ENCODE measurements around the gene SLC22A5. TPM values are rescaled to one million over a fixed set of nuclear protein-coding genes. Genes with fewer than 3 reads are reported as not detected.
"Not testable (repeated sequence)": the region's sequence is repeated elsewhere in the genome, so short reads cannot be mapped to it uniquely, and the experiment has no call there.

The SLC22A5 gene
- total RNA-seq, 1 donor from 2014 or later, result 13.1 TPM

DNA sequence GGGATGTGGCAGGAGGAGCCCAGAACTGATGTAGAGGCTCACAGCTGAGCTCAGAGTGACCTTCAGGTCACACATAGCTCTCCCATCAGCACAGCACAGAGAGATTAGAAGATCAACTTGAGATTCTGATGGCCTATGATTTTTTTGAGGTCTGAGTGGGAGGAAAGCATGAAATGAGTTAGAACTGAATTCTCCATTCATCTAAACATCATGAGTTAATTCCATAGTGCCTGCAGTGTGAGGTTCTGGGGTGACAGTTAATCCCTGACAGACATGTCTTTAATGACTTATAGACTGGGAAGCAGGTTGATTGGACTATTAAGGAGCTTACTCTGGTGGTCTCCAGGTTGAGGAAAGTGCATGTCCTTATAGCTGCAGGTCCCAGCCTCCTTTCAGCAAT, 22.4 kb downstream of the SLC22A5 start:
- TF ChIP-seq, protein P1, sequence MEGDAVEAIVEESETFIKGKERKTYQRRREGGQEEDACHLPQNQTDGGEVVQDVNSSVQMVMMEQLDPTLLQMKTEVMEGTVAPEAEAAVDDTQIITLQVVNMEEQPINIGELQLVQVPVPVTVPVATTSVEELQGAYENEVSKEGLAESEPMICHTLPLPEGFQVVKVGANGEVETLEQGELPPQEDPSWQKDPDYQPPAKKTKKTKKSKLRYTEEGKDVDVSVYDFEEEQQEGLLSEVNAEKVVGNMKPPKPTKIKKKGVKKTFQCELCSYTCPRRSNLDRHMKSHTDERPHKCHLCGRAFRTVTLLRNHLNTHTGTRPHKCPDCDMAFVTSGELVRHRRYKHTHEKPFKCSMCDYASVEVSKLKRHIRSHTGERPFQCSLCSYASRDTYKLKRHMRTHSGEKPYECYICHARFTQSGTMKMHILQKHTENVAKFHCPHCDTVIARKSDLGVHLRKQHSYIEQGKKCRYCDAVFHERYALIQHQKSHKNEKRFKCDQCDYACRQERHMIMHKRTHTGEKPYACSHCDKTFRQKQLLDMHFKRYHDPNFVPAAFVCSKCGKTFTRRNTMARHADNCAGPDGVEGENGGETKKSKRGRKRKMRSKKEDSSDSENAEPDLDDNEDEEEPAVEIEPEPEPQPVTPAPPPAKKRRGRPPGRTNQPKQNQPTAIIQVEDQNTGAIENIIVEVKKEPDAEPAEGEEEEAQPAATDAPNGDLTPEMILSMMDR (conservative IDR thresholded peaks at IDR 0.05; ENCODE audit: low read depth, low read length), result no peak
- DNase-seq (ENCODE audit: low read depth), result no peak
- no peak overlapping the region for H3K4me3 ChIP-seq (ENCODE audit: low read depth, low read length)

DNA sequence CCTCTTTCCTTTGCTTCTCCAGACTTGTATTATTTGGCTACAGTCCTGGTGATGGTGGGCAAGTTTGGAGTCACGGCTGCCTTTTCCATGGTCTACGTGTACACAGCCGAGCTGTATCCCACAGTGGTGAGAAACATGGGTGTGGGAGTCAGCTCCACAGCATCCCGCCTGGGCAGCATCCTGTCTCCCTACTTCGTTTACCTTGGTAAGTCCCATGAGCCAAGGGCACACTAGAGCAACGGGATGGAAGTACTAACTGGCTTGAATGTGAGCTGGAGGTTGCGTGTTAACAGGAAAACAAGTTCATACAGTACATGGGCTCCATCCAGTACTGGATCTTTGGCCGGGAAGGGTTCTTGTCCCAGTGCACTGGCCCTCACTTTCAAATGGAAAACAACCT, 22.9 kb downstream of the SLC22A5 start:
- TF ChIP-seq, protein P1 (conservative IDR thresholded peaks at IDR 0.05; ENCODE audit: low read depth, low read length), result no peak
- no peak overlapping the region for H3K4me3 ChIP-seq (ENCODE audit: low read depth, low read length)
- no peak for DNase-seq (ENCODE audit: low read depth)

DNA sequence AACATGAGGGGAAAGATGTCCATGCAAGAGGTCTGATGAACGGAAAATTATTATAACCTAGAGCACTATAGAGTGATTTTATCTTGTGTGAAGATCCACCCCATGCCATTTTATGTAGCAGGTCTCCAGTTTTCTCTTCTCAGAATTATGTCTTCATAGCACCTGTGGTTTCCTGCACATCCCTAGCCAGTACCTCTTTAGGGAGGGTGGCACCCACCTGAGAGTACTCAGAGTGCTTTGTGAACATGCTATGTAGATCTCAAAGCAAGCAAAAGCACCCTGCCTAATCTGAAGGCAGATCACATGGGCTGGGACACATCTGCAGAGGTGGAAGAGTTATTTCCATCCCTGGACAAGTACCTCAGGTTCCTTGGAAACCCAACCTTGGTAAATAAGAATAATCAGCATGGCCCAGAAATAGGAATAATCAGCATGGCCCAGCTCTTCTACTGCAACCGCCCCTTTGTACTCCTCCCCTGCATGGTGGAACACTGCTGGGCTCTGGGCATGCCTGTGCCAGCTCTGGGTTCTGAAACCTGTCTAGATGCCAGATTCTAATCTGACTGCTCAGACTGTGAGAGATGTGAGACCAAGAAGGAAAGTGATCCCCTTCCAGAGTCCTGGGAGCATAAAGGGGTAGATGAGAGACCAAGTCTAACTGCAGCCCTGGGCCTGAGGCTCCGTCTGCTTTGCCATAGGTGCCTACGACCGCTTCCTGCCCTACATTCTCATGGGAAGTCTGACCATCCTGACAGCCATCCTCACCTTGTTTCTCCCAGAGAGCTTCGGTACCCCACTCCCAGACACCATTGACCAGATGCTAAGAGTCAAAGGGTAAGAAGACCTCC, 23.7 kb downstream of the SLC22A5 start:
- TF ChIP-seq, protein P1 (conservative IDR thresholded peaks at IDR 0.05; ENCODE audit: low read depth, low read length), result no peak
- DNase-seq (ENCODE audit: low read depth), result no peak
- H3K4me3 ChIP-seq (ENCODE audit: low read depth, low read length), result no peak overlapping the region

DNA sequence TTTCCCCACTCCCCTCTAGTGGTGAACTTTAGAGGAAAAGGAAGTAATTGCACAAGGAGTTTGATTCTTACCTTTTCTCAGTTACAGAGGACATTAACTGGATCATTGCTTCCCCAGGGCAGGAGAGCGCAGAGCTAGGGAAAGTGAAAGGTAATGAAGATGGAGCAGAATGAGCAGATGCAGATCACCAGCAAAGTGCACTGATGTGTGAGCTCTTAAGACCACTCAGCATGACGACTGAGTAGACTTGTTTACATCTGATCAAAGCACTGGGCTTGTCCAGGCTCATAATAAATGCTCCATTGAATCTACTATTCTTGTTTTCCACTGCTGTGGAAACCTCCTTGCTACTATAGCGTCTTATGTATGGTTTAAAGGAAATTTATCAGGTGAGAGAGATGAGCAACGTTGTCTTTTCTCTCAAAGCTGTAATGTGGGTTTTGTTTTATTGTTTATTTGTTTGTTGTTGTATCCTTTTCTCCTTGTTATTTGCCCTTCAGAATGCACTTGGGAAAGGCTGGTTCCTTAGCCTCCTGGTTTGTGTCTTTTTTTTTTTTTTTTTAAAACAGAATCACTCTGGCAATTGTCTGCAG, 25.3 kb downstream of the SLC22A5 start:
- no peak for DNase-seq (ENCODE audit: low read depth)
- TF ChIP-seq, protein P1 (conservative IDR thresholded peaks at IDR 0.05; ENCODE audit: low read depth, low read length), result no peak
- H3K4me3 ChIP-seq (ENCODE audit: low read depth, low read length), result no peak overlapping the region

DNA sequence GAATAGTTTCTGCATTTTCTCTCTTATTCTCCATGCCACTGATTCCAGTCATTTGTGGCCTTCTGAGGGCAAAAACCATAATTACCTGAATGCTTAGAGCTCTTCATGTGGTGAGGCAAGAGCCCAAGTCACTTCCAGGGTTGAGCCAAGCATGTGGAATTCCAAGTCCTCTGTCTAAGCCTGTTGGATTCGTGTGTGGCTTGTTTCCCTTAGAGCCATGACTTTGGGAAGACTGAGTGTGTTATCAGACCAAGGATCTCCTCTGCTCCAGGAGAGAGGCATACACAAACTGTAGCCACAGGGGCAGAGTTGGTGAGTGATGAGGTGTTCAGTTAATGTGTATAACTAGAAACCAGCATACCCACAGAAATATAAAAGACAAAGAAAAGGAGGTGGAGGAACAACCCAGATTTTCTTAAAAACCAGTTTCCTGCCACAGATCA, 27.1 kb downstream of the SLC22A5 start:
- no peak overlapping the region for H3K4me3 ChIP-seq (ENCODE audit: low read depth, low read length)
- TF ChIP-seq, protein P1 (conservative IDR thresholded peaks at IDR 0.05; ENCODE audit: low read depth, low read length), result no peak
- DNase-seq (ENCODE audit: low read depth), result no peak

DNA sequence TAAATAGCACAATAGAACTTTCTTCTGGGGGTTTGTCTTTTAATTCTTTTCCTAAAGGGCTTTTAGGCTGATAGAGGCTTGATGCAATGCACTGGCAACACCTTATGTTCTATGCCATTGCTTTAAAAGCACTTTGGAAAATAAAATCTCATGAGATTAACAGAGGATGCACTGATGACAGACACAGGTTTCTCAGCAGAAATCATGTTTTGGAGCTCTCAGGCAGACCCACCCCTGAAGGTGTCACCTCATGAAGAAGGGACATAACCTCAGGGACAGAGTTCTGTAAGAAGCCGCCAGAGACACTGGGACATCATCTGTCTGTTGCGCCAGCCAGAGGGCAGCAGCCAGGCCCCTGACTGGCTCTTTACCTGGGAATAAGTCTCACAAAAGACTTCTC, 27.7 kb downstream of the SLC22A5 start:
- no peak for DNase-seq (ENCODE audit: low read depth)
- no peak overlapping the region for H3K4me3 ChIP-seq (ENCODE audit: low read depth, low read length)
- TF ChIP-seq, protein P1 (conservative IDR thresholded peaks at IDR 0.05; ENCODE audit: low read depth, low read length), result no peak

DNA sequence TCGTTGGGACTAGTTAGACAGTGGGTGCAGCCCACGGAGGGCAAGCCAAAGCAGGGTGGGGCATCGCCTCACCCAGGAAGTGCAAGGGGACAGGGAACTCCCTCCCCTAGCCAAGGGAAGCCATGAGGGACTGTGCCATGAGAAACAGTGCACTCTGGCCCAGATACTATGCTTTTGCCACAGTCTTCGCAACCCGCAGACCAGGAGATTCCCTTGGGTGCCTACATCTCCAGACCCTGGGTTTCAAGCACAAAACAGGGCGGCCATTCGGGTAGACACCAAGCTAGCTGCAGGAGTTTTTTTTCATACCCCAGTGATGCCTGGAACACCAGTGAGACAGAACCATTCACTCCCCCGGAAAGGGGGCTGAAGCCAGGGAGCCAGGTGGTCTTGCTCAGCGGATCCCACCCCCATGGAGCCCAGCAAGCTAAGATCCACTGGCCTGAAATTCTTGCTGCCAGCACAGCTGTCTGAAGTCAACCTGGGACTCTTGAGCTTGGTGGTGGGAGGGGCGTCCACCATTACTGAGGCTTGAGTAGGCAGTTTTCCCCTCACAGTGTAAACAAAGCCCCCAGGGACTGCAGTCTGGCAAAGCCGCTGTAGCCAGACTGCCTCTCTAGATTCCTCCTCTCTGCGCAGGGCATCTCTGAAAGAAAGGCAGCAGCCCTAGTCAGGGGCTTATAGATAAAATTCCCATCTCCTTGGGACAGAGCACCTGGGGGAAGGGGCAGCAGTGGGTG, 28.6 kb downstream of the SLC22A5 start:
- not testable (repeated sequence) for H3K4me3 ChIP-seq (ENCODE audit: low read depth, low read length); DNase-seq (ENCODE audit: low read depth)

DNA sequence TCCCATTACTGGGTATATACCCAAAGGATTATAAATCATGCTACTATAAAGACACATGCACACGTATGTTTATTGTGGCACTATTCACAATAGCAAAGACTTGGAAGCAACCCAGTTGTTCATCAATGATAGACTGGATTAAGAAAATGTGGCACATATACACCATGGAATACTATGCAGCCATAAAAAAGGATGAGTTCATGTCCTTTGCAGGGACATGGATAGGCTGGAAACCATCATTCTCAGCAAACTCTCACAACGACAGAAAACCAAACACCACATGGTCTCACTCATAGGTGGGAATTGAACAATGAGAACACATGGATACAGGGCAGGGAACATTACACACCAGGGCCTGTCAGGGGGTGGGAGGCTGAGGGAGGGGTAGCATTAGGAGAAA, 34.5 kb downstream of the SLC22A5 start:
- DNase-seq (ENCODE audit: low read depth); H3K4me3 ChIP-seq (ENCODE audit: low read depth, low read length): not testable (repeated sequence)
